T-helper 9 cell (primary cell): Measurements from ENCODE around the gene PRKCA.
"Not testable (repeated sequence)": the region's sequence is repeated elsewhere in the genome, so short reads cannot be mapped to it uniquely, and the experiment has no call there.

Source experiments
- DNase-seq: peaks from one replicate; pipeline ENCODE4 v3.0.0-alpha.2; 2020

Gene PRKCA

DNA sequence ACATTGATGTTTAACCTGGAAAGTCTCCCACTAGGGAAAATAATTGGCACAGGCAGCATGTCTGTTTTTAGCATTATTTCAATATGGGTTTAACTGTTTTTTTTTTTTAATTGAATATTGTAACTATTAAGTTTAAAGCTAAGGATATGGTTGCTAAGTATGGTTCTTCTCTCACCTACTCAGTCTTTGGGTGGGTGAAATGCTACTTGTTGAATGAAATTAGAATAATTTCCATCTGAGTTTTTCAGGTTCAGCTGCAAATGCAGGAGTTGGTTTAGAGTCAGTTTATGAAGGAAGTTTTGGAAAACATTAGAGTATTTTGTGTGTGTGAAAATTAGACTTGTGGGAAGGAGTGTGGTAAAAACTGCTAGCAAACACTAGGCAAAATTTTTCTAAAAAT is 93.5 kb downstream of the PRKCA start:
- no peak for DNase-seq

DNA sequence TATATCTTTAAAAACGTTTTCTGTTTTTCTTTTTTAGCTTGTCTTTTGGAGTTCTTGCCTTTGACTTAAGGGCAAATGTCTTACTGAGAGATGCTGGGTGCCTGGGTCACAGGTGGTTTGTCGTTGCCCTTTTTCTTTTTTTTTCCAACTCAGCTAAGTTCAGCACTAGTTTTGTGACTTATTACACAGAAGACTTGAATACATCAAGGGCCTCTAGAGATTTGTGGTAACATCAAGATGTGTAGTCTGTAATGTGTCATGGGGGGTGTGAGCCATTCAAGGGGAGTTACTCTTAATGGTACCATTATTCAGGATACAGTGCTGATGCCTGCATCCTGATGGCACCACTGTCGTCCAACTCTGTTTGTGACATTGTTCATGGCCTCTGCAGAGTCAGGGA is 95.1 kb downstream of the PRKCA start:
- no peak for DNase-seq

DNA sequence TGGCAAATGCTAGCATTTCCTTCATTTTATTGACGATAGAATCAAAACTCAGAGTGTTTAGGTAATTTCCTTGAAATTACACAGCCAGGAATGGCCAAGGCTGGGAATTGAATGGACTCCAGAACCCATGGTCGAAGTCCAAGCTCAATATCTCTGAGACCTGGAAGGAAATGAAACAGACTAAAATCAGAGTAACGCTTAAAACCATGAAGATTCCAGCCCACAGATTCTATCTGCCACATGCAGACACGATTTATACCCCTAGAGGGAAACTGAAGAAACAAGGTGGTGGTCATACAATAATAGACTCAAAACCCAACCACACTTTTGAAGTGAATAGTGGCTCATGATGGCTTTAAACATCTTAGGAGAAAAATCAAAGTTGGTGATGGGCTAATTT is 95.6 kb downstream of the PRKCA start:
- DNase-seq: no peak

DNA sequence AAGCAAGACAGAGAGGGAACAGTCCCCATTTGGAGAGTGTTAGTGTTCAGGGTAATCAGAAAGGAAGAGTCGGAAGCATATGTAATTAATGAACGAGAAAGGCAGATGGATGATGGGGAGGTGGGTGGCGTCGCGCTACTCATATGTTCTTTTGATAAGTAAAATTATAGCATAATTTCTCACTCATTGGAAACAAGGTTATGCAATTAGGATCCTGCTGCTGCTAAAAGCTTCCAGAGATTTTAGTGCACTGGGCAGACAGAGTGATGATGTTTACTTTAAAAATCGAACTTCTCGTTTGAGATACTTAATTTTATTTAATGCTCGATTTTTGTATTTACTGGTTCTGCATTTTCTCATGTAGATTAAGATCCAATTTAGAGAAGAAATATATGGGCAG is 96.2 kb downstream of the PRKCA start:
- DNase-seq: no peak

DNA sequence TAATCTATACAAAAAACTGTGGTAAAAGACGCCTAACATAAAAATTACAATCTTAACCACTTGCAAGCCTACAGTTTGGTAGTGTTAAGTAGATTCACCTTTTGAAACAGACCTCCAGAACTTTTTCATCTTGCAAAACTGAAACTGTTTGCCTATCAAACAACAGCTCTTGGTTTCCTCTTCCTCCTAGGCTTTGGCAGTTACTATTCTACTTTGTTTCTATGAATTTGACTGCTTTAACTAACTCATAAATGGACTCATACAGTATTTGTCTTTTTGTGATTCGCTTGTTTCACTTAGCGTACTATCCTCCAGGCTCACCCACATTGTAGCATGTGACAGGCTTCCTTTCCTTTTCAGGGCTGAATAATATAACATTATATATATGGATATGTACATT is 97.0 kb downstream of the PRKCA start:
- DNase-seq: no peak

DNA sequence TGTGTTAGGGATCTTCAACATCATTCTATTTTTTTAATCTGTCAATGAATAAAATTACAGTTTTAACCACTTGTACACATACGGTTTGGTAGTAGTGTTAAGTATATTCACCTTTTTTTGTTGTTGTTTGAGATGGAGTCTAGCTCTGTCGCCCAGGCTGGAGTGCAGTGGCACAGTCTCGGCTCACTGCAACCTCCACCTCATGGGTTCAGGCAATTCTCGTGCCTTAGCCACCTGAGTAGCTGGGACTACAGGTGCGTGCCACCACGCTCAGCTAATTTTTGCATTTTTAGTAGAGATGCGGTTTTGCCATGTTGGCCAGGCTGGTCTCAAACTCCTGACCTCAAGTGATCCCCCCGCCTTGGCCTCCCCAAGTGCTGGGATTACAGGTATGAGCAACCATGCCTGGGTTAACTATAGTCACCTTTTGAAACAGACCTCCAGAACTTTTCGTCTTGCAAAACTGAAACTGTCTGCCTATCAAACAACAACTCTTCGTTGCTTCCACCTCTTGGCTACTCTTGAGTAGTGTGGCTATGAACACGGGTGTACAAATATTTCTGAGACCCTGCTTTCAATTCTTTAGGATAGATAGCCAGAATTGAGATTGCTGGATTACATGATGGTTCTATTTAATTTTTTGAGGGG is 97.8 kb downstream of the PRKCA start:
- DNase-seq: not testable (repeated sequence)

DNA sequence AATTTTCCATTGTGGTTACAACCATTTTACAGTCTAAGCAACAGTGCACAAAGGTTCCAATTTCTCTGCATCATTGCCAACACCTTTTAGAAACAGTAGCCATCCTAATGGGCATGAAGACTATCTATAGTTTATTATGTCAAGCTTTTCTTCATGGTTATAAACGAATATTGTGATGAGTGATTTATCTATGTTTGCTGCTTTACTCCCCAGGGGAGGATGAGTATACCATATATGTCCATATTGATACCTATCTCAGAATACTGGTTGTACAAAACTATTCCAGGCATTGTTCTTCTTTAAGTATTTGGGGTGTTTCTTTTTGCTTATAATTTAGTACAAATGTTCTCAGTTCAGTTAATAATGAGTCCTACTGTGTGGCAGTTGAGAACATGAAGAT is 98.3 kb downstream of the PRKCA start:
- no peak for DNase-seq

DNA sequence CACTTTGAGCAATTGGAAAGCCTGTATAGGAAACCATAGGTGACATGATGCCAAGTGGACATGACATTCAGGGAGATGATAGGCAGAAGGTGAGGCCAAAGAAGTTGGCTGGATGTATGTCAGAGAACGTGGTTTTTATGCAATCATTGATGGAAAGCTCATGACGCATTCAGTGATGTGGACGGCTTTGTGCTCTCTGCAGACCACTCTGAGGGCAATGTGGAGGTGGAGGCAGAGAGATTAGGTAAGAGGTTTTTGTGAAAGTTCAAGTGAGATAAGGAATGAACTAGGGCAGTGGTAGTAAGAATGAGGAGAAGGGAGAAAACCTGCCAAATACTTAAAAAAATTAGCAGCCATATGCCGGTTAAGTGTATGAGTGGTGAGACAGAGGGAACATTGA is 99.0 kb downstream of the PRKCA start:
- DNase-seq: no peak

DNA sequence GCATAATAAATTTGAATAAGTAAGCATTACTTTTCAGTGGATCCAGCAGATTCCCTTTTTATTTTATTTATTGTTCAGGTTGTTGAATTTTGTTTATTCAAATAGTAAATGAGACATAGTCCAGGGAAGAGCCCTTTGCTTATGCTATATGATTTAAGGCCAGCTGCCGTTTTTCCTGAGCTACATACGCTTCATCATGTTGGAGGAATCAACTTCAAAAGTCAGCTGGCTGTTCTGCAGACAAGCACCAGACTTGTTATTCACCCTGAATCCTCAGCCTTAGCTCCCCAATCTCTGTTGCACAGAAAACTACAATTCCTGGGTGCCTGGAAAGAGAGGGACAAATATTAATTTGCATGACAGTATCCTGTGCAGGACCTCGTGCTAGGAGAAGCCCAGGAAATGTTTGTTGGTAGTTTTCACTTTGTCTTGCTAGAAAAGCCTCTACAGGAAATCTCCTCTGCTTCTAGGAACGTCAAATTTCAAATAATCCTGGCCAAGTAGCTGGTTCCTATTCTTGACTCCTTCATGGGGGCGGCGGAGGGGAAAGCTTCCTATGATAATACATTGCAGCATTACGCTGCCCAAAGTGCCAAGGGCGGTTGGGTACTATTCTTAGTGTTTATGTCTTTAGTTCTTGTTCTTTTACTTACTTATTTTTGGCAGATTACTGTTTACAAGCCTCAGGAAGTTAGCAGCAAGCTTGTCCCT is 101.6 kb downstream of the PRKCA start:
- no peak for DNase-seq

DNA sequence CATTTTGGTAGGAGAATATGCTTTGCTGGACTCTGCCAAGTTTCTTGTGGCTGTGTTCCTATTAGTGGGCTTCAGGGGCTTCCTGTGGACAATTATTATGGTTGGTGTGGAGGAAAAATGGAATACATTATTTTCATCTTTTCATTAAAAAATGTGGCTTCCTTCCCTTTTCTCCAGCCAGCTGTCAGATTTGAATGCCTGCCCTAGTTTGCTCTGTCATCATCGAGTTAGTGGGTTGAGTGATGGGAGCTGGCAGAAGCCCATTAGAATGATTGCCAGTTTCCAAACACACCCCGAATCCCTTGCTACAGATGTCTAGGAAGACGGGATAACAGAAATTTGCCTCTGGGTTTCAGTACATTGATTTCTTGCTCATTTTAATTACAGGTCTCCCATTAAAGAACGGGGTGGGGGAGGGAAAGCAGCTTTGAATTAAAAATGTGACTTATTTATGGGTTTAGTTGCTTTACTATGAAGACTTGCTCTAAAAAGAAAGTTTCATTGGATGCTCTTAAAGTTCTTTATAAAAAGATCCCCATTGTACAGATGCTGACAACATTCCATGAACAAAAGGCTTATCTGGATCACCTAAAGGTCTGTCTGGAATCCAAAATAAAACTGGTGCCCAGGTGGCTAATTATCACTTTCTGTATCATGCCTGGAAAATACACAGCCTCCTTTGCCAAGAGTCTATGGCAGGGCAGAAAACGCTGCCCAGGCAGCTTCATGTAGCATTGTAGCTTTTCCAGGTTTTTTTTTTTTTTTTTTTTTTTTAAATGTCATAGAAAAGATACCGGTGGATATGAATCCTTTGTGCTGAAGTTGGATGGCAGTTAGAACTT is 103.6 kb downstream of the PRKCA start:
- DNase-seq: no peak

DNA sequence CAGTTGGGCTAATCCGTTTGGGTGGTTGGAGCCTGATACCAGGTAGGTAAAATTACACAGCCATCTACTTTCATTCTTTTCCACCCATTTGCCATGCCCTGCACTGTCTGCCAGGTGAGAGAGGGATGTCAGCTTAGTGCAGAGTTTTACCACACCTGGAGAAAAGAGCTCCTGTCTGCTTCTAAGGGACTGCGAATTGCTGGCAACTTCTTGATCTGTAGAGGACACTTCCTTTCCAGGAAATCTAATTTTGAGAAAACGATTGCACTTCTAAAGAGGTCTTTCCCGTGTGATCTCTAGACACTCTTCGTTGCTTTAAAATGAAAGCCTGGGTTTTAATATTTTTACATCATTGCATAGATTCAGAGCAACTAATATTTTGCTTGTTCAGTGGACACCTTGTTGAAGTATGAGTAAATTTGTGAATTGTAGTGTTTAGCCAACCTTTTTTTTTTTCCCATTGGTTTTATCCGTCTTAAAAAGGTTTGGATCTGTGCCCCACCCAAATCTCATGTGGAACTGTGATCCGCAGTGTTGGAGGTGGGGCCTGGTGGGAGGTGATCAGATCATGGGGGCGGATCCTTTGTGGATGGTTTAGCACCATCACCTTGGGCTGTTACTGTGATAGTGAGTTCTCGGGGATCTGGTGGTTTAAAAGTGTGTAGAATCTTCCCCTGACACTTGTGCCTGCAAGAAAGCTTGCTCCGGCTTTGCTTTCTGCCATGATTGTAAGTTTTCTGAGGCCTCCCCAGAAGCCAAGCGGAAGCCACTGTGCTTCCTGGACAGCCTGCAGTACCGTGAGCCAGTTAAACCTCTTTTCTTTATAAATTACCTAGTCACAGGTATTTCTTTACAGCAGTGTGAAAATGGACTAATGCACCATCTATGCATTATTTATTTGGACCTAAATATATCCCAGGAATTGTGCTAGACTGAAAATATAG is 104.6 kb downstream of the PRKCA start:
- no peak for DNase-seq

DNA sequence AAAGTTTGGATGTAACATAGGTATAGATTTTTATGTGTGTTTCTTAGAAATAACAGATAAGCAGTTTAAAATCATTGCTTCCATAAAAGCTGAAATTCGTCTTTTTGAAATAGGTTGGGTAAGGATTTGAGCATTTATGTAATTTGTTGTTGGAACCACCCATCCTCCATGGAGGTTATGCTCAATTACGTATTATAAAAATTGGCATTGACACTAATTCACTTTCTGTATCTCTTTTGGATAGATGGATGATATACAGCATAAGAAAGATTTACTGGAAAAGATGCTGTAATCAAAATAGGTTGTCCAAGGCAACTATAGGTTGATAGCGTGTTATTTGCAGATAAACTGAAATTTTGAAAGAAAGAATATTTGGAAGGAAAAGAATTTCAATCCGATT is 105.5 kb downstream of the PRKCA start:
- DNase-seq: no peak

DNA sequence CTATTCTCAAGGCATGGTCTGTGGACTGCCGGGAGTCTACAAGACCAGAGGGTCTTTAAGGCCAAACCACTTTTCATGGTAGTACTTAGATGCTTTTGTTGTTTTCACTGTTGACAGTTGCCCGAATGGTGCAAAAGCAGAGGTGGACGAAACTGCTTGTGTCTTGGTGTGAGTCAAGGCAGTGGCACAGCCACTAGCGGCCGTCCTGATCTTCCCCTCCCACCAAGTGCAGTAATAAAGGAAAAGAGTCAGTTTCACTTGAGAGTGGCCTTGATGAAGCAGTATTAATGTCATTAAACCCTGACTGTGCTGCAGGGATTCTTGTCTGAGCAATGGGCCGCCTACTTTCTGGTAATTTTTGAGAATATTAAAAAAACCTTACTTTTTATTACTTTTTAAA is 109.1 kb downstream of the PRKCA start:
- DNase-seq: no peak

DNA sequence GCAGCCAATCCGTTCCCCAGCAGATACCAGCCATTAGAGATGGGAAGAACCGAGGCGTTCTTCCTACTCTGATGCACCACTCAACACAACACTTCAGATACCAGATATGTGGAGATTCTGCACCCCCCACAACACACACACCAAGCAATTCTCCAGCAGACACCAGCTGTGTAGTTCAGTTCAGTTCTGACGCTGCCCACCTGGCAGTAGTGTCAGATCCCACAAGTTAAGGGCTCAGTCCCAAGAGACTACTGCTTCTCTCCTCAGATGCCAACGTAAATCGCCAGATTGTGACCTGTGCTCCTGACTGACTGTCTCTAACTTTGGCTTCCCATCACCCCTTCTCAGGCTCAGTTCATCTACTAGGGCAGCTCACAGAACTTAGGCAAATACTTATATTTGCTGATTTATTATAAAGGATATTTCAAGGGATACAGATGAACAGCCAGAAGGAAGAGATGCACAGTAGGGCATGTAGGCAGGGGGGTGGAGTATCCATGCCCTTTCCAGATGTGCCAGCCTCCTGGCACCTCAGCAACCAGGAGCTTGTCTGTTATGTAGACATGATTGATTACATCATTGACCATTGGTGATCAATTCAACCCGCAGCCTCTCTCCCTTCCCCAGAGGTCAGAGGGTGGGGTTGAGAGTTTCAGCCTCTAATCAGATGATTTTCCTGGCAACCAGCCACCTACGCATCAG is 110.6 kb downstream of the PRKCA start:
- no peak for DNase-seq

DNA sequence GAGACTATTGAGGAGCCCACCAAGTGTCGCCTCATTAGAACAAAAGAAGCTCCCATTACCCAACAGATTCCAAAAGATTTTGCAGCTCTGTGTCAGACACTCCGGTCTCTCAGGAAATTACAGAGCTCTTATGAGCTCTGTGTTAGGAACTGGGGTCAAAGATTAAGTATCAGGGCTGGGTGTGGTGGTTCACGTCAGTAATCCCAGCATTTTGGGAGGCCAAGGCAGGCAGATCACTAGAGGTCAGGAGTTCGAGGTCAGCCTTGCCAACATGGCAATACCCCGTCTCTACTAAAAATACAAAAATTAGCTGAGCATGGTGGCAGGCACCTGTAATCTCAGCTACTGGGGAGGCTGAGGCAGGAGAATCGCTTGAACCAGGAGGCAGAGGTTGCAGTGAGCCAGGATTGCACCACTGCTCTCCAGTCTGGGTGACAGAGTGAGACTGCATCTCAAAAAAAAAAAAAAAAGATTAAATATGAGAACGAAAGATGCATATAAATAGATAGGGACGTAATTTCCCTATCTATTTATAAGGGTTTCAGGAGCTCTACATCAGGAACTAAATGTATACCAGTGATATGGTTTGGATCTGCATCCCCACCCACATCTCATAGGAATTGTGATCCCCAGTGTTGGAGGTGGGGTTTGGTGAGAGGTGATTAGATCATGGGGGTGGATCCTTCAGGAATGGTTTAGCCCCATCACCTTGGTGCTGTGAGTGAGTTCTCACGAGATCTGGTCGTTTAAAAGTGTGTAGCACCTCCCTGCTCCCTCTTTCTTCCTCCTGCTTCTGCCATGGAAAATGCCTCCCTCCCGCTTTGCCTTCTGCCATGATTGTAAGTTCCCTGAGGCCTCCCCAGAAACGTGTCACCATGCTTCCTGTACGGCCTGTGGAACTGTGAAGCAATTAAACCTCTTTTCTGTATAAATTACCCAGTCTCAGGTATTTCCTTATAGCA is 111.4 kb downstream of the PRKCA start:
- DNase-seq: no peak

DNA sequence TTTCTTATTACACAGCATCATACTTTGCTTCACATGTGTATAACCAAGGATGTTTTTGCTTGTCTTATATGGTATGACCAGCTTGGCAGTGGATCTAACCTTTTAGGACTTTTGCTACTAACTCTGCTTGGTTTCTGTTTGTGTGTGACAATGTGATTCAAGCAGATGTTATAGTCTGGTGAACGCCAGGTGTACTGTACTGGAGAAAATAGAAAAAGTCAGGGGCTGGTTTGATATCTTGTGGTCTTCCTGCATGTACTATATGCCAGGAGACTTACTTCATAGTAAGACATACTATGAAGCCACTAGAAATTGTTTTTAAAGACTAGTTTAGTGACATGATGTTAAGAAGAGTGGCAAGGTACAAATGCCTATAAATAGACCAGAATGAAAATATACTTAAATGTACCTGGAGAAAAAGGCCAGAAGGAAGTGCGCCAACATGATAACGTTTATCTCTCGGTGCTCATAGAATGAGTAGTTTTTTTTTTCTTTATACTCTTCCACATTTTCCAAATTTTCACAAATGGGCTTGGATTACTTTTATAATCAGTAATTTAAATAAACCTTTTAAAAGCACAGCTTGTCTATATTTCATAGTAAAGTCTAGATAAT is 112.3 kb downstream of the PRKCA start:
- no peak for DNase-seq

DNA sequence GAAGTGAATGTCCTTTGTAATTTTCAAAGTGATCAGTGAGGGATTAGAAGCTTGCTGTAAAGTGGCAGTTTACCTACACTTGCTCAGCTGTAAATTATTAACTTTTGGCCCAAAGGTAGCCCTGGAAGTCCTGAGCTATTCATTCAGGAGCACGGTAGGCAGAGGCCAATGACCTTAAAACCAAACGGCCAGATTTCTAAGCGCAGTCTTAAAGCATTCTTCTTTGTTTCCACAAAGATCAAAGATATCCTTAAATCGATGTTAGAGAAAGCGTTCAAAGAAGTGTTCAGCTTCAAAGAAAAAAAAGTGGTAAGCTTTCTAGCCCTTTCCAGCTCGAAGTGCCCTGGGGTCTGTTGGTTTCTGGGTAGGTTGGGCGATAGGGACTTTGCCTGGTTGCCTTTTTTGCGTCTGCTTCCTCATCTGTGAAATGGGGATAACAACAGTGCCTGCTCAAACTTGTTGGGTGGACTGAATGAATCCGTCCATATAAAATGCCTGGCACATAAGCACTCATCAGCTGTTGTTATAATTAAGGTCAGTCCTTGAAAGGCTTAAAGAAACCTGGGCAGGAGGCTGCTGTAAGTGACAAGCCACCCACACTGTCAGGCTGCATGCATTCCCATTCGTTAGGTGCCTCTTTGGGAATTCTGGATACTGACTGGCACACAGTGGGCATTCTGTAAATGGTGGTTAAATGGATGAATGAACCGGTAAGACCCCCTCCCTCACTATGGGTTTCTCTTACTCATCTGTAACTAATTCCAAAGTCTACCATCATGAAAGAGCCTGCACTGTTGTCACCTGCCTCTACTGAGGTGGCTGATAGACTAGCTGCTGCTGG is 113.2 kb downstream of the PRKCA start:
- DNase-seq: no peak

DNA sequence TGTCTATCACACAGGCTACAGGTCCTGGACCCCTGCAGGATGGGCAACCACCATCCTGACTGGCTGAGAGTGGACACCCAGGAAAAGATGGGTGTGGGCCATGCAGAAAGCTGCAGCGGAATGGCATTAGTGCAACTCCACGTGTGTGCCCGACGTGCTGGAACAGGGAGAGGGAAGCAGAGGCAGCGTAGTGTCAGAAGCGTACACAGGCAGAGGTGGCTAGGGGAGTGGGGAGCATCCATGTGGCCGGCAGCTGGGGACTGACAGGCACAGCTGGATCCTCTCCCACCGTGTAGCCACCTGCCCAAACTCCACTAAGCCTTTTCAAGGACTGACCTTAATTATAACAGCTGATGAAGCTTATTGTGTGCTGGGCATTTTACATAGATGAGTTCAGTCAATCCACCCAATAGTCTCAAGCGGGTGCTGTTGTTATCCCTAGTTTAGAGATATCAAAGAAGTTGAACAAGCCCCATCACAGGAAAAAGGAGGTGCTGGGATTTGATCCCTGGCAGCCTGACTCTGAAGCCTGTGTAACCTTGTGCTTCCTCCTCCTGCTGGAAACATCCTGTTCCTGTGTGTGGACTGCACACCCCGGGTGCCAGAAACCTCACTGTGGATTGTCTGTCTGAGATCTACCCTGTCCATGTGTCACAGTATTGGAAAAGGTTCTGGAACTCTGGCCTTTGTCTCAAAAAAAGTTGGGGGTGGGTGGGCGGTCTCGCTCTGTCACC is 114.0 kb downstream of the PRKCA start:
- no peak for DNase-seq

DNA sequence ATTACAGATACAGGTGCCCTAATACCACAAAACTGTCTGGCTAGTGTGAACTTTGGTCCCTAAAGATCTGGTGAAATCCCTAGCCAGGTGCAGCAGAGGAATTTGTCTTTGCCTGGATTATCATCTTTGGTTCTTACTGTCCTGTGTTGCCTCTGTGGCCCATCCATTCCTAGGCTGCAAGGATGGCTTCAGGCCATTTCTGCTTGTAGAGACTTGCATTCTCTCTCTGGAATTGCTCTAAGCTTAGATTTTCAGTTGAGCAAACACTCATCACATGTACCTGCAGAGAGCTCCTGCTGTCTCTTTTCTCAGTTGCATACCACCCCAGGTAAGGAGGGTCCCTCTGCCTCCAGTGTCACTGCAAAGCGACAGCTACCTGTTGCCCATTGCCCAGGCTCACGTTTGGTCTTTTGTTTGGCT is 114.9 kb downstream of the PRKCA start:
- no peak for DNase-seq
